Measurements from ENCODE around the gene STRIP1. TPM values are rescaled to one million over a fixed set of nuclear protein-coding genes. Genes with fewer than 3 reads are reported as not detected.

Gene STRIP1
- total RNA-seq, 3 donors from 2014 or later, result 32.6 to 40.6 (median 38.2) TPM

DNA sequence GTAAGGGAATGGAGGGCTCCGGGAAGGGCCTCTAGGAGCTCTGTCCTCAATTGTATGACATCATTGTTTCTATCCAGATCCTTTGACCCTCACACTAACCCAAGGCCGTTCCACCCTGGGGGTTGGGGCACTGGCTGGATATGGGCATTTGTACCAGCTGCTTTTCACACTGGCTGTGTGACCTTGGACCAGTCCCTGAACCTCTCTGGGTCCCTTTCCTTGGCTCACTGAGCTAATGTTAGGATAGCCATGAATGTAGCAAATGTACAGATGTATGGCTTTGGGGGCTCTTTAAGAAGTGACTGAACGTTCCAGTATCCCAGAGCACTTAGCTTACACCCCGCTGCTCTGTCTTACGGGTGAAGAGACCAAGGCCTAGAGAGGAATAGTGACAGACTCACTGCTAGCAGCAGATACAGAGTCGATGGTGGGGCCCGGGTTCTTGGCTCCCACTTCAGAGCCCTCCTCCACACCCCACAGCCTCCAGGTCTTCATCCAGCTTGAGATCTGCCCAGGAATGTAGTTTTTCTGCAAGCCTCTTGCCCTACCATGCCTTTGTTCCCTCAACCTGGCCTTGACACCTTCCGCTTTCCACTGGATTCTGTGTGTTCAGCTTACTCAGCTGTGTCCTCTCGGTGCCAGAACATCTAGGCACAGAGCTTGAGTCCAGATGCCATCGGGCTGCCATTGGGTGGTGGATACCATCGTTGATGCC, 63.2 kb downstream of the STRIP1 start:
- no peaks in the 10 kb centered on the region for H3K4me1 Mint-ChIP-seq (ENCODE audit: low read depth)
- ATAC-seq, result no peak
- DNase-seq, result no peak
- no peaks in the 10 kb centered on the region for H3K9me3 Mint-ChIP-seq
- no peaks in the 10 kb centered on the region for H3K36me3 Mint-ChIP-seq (ENCODE audit: insufficient read depth)
- peaks cover 8% of the 10 kb centered on the region for H3K27me3 Mint-ChIP-seq (ENCODE audit: low read depth)
- no peak overlapping the region for H3K4me3 Mint-ChIP-seq

DNA sequence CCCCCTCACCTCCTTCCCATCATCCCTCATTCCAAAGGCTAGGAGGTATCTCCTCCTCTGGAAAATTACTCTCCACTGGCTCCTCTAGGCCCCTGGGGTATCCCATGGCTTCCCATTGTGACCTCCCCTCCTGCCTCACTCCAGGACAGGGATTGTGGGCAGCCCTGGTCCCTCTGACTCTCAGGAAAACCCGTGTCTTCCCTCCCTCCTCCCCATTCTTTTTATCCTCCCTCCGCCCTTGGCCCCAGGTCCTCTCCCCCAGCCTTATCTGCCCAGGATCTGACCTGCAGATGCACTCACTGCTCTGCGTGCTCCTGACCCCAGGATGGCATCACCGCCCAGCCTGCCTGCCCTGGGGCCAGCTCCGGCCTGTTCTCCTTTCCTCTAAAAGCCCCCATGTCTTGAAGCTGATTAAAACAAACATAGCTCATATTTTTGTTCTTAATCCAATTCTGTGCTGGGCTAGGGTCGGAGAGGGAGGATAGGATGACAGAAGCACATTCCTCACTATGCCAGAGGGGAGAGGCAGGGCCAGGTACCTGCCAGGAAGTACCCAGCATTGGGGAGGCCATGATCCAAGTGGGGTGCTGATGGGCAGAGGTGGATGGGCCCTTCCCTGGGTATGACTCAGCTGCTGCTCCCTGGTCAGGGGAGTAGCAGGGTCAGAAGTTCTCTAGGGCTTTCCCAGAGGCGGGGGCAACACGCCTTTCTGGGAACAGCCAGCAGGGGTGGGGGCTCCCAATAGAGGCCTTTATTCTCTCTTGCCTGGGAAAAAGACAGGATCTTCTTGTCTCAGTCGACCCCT, 64.0 kb downstream of the STRIP1 start:
- Mint-ChIP-seq H3K9me3 (no peaks in the 10 kb centered on the region), H3K36me3 (ENCODE audit: insufficient read depth) (no peaks in the 10 kb centered on the region), H3K4me3 (no peak overlapping the region), H3K27me3 (ENCODE audit: low read depth) (peaks cover 8% of the 10 kb centered on the region), H3K4me1 (ENCODE audit: low read depth) (no peaks in the 10 kb centered on the region)
- DNase-seq (no peak), ATAC-seq (no peak)

GRCh38 chr1:110100335-110100734, 65.9 kb downstream of the STRIP1 start:
- DNase-seq (no peak), ATAC-seq (no peak)
- Mint-ChIP-seq H3K9me3 (no peaks in the 10 kb centered on the region), H3K4me1 (ENCODE audit: low read depth) (no peaks in the 10 kb centered on the region), H3K4me3 (no peak overlapping the region), H3K36me3 (ENCODE audit: insufficient read depth) (no peaks in the 10 kb centered on the region), H3K27me3 (ENCODE audit: low read depth) (peaks cover 6% of the 10 kb centered on the region)

GRCh38 chr1:110102081-110102480, 67.7 kb downstream of the STRIP1 start:
- no peaks in the 10 kb centered on the region for H3K4me1 Mint-ChIP-seq (ENCODE audit: low read depth)
- no peaks in the 10 kb centered on the region for H3K36me3 Mint-ChIP-seq (ENCODE audit: insufficient read depth)
- no peak for DNase-seq
- peaks cover 2% of the 10 kb centered on the region for H3K27me3 Mint-ChIP-seq (ENCODE audit: low read depth)
- ATAC-seq, result no peak
- H3K9me3 Mint-ChIP-seq, result no peaks in the 10 kb centered on the region
- no peak overlapping the region for H3K4me3 Mint-ChIP-seq

Other genes with a start within 250 kb of the STRIP1 start
- 10 to 100 TPM; 76.2 to 81.9 (median 77.8) TPM for gene CSF1, start 123.8 kb upstream of the STRIP1 start, total RNA-seq
- gene AHCYL1, start 49.9 kb upstream of the STRIP1 start, total RNA-seq, result 10 to 100 TPM; 45.4 to 48.3 (median 48.2) TPM
- gene ALX3, start 36.0 kb downstream of the STRIP1 start, total RNA-seq, result not detected
- gene UBL4B, start 77.8 kb downstream of the STRIP1 start, total RNA-seq, result not detected
- under 1 TPM in 2 of 3 donors, not detected in 1; 0.05 to 0.10 TPM for gene SLC6A17, start 115.9 kb downstream of the STRIP1 start, total RNA-seq
- 1 to 10 TPM; 6.4 to 8.1 (median 7.9) TPM for gene KCNC4, start 175.7 kb downstream of the STRIP1 start, total RNA-seq